Stomach (tissue), 4 donors: Measurements from ENCODE around the gene PCBP3.

ENCODE experiments used
- POLR2AphosphoS5 ChIP-seq, 3 donors: sonication (generic); formaldehyde crosslinking; IDR thresholded peaks; one replicate each; pipeline ENCODE4 v1.6.1; 2016; ENCODE audit warnings: antibody characterized with exemption in 3 of 3
- TF ChIP-seq, protein P1 (sequence below), 7 experiments: fragments of 450-650 bp in 4 of 7; fragments of 200-600 bp in 3 of 7; sonication (generic) in 3 of 7; IDR thresholded peaks; one replicate each; pipeline ENCODE4 v1.5.1; 2016 to 2019; ENCODE audit warnings: antibody characterized with exemption in 7 of 7, control low read depth in 2 of 7, mild to moderate bottlenecking in 1 of 7

DNA sequence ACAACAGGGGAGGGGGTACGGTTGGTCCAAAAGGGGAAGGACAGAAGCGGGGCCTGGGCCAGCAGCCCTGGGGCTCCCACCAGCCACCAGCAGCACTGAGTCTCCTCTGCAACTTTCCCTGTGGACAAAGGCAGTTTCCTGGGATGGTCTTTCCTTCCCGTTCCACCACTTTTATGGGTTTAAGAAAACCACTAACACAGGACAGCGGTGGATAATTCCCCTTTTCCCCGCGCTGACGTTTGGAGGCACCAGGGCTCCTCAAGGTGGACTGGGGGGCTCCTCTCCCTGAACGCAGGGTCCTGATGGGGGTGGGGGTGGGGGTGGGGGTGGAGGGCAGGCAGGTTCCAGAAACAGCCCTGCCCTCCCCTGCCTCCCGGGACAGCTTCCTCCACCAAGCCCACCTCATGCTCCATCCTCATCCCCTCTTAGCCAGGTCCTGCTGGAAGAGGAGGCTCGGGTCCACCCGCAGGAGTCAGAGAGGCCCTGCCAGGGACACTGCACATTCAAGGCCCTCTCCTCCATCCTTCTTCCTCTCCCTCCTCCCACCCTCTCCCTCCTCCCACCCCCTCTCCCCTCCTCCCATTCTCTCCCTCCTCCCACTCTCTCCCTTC is 333.3 kb downstream of the PCBP3 start:
- TF ChIP-seq POLR2AphosphoS5 (IDR thresholded peaks at IDR 0.05) = no peak
- TF ChIP-seq, protein P1, sequence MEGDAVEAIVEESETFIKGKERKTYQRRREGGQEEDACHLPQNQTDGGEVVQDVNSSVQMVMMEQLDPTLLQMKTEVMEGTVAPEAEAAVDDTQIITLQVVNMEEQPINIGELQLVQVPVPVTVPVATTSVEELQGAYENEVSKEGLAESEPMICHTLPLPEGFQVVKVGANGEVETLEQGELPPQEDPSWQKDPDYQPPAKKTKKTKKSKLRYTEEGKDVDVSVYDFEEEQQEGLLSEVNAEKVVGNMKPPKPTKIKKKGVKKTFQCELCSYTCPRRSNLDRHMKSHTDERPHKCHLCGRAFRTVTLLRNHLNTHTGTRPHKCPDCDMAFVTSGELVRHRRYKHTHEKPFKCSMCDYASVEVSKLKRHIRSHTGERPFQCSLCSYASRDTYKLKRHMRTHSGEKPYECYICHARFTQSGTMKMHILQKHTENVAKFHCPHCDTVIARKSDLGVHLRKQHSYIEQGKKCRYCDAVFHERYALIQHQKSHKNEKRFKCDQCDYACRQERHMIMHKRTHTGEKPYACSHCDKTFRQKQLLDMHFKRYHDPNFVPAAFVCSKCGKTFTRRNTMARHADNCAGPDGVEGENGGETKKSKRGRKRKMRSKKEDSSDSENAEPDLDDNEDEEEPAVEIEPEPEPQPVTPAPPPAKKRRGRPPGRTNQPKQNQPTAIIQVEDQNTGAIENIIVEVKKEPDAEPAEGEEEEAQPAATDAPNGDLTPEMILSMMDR (IDR thresholded peaks at IDR 0.05) = no peak
